Epithelial cell of proximal tubule (primary cell): ENCODE results near the gene PTTG1IP. TPM values are rescaled to one million over a fixed set of nuclear protein-coding genes. Genes with fewer than 3 reads are reported as not detected.

Source experiments
- DNase-seq: peaks from one replicate; pipeline ENCODE4 v3.0.0-alpha.2; 2011; ENCODE audit warnings: low read depth
- H3K4me3 ChIP-seq: 2 replicates; pipeline ENCODE4 v1.5.1; 2011; ENCODE audit warnings: low read depth, mild to moderate bottlenecking, low read length
- total RNA-seq: library from RNA; depleted of rRNA; stranded (reverse); fragments of >200 nt; gene quantifications from 2 replicates; pipeline ENCODE4 v1.2.3, GENCODE V29; 2015
- TF ChIP-seq, protein P1 (sequence below): conservative IDR thresholded peaks from 2 replicates; pipeline ENCODE4 v1.5.1; 2012; ENCODE audit warnings: low read depth, mild to moderate bottlenecking, low read length

The PTTG1IP gene
- total RNA-seq, 1 donor from 2014 or later: 311 TPM

DNA sequence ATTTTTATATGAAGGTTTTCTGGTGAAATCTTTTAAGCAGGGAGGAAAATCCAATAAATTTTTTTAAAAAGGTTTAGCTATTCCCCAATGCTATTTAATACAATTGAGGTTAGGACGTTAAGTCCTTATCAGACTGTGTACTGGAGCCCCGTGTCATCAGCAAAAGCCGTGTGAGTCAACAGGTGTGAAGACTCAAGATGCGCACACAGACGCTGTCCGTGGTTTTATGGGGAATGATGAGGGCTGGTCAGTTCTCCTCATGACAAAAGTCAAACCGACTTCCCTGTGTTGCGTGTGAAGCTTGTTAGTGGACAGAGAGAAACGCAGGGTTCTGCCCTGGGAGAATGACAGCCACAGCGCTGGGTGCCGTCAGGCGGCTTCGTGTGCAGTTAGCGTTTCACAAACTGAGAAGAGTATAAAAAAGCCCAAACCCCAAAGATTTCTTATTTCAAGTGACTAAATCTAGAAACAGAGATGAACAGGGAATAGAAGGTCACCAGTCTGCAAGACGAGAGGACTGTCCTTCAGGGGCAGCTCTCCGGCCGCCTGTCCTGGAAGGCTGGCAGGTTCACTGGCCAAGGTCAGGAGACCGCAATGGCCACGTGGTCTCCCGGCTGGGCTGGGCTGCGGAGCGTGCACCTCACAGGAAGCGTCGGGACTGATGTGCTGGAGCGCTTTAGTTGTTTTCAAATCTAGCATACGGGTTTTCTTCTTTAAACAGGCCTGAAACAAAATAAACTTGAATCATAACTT, 22.4 kb downstream of the PTTG1IP start:
- TF ChIP-seq, protein P1, sequence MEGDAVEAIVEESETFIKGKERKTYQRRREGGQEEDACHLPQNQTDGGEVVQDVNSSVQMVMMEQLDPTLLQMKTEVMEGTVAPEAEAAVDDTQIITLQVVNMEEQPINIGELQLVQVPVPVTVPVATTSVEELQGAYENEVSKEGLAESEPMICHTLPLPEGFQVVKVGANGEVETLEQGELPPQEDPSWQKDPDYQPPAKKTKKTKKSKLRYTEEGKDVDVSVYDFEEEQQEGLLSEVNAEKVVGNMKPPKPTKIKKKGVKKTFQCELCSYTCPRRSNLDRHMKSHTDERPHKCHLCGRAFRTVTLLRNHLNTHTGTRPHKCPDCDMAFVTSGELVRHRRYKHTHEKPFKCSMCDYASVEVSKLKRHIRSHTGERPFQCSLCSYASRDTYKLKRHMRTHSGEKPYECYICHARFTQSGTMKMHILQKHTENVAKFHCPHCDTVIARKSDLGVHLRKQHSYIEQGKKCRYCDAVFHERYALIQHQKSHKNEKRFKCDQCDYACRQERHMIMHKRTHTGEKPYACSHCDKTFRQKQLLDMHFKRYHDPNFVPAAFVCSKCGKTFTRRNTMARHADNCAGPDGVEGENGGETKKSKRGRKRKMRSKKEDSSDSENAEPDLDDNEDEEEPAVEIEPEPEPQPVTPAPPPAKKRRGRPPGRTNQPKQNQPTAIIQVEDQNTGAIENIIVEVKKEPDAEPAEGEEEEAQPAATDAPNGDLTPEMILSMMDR: no peak
- DNase-seq: no peak

DNA sequence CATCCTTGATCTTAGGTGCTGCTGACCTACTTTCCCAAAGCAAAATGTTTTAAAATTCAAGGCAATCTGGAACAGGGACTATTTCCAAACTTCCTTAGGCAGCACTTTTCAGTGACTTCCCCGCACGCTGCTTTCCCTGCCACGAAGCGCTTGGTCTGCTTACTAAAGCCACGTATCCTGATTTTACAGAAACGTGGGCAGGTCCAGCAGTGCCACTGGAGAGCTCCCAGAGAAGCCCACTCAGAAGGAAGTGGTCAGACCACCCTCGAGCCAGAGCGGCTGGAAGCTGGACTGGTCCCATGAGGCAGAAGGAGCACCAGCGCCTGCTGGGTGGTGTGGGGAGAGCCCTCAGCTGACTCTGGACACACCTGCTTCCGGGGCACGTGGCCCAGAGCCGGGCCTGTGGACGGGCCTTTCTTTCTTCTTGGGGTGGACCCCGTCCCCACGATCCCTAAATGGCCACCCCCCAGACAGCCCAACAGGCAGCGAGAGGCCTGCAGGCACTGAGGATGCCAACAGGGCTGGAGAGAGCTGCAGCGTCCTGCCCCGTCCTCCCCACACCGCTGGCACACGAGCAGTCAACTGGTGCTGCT, 23.2 kb downstream of the PTTG1IP start:
- DNase-seq: no peak
- no peak overlapping the region for H3K4me3 ChIP-seq
- TF ChIP-seq, protein P1: no peak

More for the DNA sequence above, 22.4 kb downstream of the PTTG1IP start:
- no peak overlapping the region for H3K4me3 ChIP-seq

DNA sequence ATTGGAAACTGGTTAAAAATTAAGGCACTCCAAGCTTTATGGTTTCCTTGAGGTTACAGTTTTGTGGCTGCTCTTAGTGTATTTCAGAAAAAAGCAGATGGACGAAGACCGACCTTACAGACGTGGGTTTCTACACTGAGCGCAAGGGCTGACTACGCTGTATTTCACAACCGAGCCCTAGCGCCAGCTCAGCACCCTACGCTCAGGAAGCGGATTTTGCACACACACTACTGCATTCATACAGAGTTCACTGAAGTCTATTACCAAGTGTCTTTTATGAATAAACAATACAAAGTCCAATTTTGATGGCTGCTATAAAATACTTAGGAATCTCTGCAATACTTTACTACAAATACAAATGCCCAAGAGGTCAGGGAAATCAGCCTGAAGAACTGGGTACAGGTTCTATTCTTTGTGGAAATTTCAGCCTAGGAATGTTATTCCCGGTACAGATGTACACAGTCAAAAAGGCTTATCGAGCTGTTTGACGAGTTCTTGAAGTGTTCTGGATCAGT, 23.8 kb downstream of the PTTG1IP start:
- TF ChIP-seq, protein P1: no peak
- no peak for DNase-seq
- H3K4me3 ChIP-seq: no peak overlapping the region

DNA sequence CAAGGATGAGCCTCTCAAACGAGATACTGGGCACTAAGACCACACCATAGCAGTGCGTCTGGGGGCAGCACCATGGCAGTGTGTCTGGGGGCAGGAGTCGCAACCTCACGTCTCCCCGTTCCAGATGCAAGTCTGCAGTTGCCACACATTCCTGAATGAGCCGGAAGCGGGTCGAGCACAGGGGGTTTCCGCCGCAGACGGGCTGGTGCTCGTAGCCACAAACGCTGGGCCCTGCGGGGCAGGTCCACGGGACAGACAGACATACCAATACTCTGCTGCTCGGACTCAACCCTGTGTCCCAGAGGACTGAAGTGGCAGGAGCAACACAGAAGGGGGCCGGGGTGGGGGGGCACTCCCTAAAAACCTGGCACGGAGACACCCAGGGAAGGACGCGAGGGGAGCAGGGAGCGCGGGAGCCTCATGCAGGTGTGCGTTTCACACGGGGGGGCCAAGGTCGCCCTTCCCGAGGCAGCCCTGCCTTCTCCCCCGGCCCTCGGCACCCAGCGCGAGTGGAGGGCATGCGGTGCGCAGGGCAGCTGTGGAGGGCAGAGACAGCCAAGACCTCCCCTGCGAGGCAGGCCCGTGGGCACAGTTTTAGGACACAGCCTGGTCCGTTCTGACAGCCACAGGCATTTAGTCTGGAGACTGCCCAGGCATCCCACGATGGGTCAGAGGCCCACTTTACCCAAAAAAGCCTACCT, 24.5 kb downstream of the PTTG1IP start:
- no peak for DNase-seq
- TF ChIP-seq, protein P1: no peak
- no peak overlapping the region for H3K4me3 ChIP-seq

DNA sequence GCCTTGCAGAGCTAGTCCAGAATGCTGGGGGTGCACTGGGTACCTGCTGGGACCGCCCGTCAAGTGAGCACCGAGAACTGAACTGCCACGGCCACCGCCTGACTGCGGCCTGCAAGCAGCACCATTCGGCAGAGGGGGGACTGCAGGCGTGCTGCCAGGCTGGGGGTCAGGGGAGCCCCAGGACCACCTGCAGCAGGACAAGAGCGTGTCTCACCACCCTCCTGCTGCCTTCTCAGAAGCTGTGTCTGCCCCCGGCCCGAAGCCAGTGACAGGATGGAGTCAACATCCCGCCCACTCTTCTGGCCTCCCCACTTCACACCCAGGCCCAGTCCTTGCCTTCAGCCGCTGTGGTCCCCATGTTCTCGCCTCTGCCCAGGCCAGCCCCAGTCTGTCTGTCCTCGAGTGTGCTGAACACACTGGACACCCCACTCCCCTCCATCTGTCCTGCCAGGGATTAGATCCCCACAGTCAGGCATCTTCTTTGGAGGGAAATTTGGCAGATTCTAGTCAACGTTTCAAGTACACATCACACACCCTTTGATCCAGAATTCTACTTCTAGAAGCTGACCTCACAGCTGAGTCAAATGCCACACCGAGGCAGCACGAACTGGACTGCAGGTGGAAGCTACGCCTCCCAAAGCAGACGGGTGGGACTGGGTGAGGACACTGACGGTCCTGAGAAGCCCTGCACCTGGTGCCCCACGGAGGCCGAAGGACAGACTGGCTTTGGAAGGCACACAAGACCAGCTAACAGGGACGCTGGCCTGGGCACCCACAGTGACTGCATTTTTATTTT, 26.0 kb downstream of the PTTG1IP start:
- DNase-seq: no peak
- H3K4me3 ChIP-seq: no peak overlapping the region
- TF ChIP-seq, protein P1: no peak

DNA sequence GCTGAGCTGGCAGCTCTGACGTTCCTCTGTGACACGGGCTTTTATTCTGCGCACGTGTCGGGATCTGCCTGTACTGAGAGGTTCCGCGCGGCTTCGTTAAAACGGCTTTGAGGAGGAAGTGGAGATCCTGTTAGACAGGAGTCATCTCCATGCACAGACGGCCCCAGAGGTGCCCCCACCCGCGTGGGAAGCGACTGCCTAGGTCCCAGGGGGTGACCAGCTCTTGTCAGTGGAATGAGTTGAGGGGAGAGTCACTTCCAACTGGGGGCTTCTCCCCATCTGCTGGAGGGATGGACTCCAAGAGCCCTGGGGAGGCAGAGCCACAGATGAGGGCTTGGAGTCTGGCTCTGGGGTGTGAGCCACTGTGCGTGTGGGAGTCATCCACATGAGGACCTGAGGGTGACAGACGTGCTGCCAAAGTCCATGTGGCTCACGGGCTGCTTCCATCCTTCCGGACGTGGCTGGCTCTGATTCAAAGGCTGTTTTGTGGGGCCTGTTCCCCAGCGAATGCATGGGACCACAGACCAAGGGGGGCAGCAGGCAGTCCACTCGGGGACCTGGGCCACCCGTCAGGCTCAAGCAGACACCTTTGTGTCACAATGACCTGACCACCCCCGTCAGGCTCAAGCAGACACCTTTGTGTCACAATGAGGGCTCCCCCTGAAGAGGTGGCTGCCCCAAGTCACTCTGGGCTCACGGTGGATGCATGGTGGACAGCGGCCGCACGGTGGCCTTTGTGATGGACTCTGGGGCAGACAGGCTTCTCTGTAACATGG, 26.8 kb downstream of the PTTG1IP start:
- H3K4me3 ChIP-seq: no peak overlapping the region
- peak; percentile 10 for DNase-seq
- TF ChIP-seq, protein P1: no peak
